Measurements from ENCODE around the gene LIME1. TPM values are rescaled to one million over a fixed set of nuclear protein-coding genes. Genes with fewer than 3 reads are reported as not detected.

LIME1 gene
- total RNA-seq, 1 donor from 2014 or later: 7.8 TPM

- DNase-seq: no peak
- intact Hi-C loops (cut with DNase I): no loop called here
Measured at GRCh38 chr20:63750807-63751470, 14.5 kb downstream of the LIME1 start.

DNA sequence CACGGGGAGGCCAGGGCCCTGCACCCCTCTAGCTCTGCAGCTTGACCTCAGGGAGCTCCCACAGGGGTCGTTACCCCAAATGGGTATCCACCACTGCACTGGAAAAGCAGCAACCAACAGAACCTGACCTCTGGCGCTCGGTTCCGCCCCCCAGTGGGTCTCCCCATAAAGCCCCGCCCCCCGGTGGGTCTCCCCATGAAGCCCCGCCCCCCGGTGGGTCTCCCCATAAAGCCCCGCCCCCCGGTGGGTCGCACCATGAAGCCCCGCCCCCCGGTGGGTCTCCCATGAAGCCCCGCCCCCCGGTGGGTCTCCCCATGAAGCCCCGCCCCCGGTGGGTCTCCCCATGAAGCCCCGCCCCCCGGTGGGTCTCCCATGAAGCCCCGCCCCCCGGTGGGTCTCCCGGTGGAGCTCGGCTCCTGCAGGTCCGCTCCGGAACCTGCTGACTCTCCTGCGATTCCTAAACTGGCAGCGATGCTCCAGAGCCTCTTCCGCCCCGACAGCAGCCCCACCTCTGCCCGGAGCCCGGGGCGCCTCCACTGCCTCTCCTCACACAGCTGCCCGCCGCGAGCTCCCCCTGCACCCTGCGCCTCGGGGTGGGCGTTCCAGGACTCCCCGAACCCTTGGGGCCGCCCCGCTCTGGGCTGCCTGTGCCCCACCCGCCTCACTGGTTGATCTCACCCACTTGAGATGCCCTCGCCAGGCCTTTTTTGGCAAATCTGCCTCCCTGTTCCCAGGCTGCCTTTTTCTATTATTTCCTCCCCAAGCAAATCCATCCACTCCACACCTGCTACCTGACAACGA, 15.2 kb downstream of the LIME1 start:
- DNase-seq (no peak), ATAC-seq (no peak)
- Histone ChIP-seq H3K9me3 (no peaks in the 10 kb centered on the region), H3K36me3 (no peaks in the 10 kb centered on the region), H3K4me1 (no peaks in the 10 kb centered on the region), H3K27ac (peak overlapping the region; percentile 47), H3K27me3 (no peaks in the 10 kb centered on the region), H3K4me3 (no peak overlapping the region)
- intact Hi-C loops (cut with DNase I): no loop called here
- no peak for TF ChIP-seq CTCF (IDR thresholded peaks at IDR 0.05)

More at GRCh38 chr20:63750807-63751470, 14.5 kb downstream of the LIME1 start:
- Histone ChIP-seq H3K27ac (peak overlapping the region; percentile 47), H3K36me3 (no peaks in the 10 kb centered on the region), H3K4me1 (no peaks in the 10 kb centered on the region), H3K9me3 (no peaks in the 10 kb centered on the region), H3K27me3 (no peaks in the 10 kb centered on the region), H3K4me3 (no peak overlapping the region)
- ATAC-seq: no peak
- no peak for TF ChIP-seq CTCF (IDR thresholded peaks at IDR 0.05)

GRCh38 chr20:63752411-63753101, 16.1 kb downstream of the LIME1 start:
- Histone ChIP-seq H3K9me3 (no peaks in the 10 kb centered on the region), H3K4me1 (no peaks in the 10 kb centered on the region), H3K36me3 (no peaks in the 10 kb centered on the region), H3K4me3 (no peak overlapping the region), H3K27me3 (no peaks in the 10 kb centered on the region), H3K27ac (no peak overlapping the region)
- TF ChIP-seq CTCF (IDR thresholded peaks at IDR 0.05): no peak
- intact Hi-C loops (cut with DNase I): no loop called here
- no peak for DNase-seq
- no peak for ATAC-seq

GRCh38 chr20:63753381-63753780, 16.9 kb downstream of the LIME1 start:
- TF ChIP-seq CTCF (IDR thresholded peaks at IDR 0.05): no peak
- no peaks in the 10 kb centered on the region for H3K36me3 ChIP-seq
- H3K27ac ChIP-seq: no peak overlapping the region
- intact Hi-C loops (cut with DNase I): no loop called here
- no peaks in the 10 kb centered on the region for H3K27me3 ChIP-seq
- ATAC-seq (no peak), DNase-seq (no peak)
- H3K4me1 ChIP-seq: no peaks in the 10 kb centered on the region
- H3K4me3 ChIP-seq: no peak overlapping the region
- H3K9me3 ChIP-seq: no peaks in the 10 kb centered on the region

GRCh38 chr20:63754008-63754407, 17.5 kb downstream of the LIME1 start:
- Histone ChIP-seq H3K4me3 (no peak overlapping the region), H3K36me3 (no peaks in the 10 kb centered on the region), H3K4me1 (no peaks in the 10 kb centered on the region), H3K9me3 (no peaks in the 10 kb centered on the region), H3K27me3 (no peaks in the 10 kb centered on the region), H3K27ac (no peak overlapping the region)
- no peak for TF ChIP-seq CTCF (IDR thresholded peaks at IDR 0.05)
- DNase-seq (no peak), ATAC-seq (no peak)
- intact Hi-C loops (cut with DNase I): no loop called here
